SKM-1 (cell line): ENCODE results near the gene OOSP1.
"Not testable (repeated sequence)": the region's sequence is repeated elsewhere in the genome, so short reads cannot be mapped to it uniquely, and the experiment has no call there.

Source experiments
- DNase-seq: peaks from one replicate; lab custom pipeline; 2025; ENCODE audit not compliant: unreplicated experiment; lab: John Stamatoyannopoulos, UW

Gene OOSP1

DNA sequence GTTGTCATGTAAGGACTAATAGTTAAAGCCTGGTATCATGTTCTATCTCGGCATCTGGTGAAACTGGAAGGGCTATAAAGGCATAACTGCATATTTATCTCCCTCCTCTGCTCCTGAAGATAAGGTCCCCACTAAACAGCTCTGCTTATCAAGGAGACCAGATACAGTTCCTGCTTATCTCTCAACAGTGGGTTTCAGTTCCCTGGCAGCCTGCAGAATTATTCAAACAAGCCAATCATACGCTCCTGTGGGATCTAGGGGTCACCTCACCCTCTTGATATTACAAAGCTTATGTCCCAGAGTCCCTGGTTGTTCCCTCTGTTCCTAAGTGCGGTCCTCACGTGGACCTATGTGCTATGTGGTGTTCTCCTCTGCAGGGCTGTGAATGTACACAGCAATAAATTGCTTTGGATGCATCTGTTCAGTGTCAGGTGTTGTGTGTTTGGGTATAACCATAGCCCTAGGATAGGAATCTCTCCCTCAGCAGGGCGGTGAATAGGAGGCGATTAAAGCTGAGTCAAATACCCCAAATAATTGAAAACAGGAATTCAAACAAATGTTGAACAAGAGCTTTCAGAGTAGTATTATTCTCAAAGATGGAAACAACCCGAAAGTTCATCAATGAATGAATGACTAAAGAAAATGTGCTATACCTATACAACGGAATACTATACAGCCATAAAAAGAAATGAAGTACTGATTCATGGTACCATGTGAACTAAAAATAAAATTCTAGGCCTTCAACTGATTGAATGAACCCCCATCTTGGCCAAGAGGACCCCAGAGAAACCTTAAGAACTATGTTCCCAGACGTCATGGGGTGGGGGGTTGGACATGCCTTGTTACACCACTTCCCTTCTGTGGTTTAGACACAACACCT lies 22.5 kb downstream of the OOSP1 start:
- no peak for DNase-seq

- no peak for DNase-seq
These were observed 23.9 kb downstream of the OOSP1 start for GRCh38 chr11:59962107-59962482.

GRCh38 chr11:59963733-59964132 lies 25.5 kb downstream of the OOSP1 start, which contains the start of gene OOSP4A:
OOSP4A (plus strand) TSS chr11:59964033; CDS start chr11:59964033, 0 bp downstream.
- DNase-seq = no peak

DNA sequence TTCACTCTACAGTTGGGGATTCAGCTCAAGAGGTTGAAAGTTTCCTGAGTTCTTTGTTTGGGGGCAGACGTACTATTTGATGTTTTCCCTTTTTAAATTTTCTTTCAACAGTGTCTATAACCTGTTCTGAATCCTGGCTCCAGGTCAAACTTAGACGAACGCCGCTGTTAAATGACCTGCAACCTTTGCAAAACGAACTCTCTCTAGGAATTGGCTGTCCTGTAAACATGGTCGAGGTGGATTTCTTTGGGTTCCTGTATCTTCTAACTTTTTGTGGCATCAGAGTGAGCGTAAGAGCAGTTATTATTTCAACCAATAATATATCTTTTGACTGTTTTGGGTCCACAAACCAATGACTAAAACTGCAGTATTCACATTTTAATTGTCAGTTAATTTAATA lies 27.2 kb downstream of the OOSP1 start:
- no peak for DNase-seq

- no peak for DNase-seq
These were observed 28.0 kb downstream of the OOSP1 start for GRCh38 chr11:59966201-59966600.

DNA sequence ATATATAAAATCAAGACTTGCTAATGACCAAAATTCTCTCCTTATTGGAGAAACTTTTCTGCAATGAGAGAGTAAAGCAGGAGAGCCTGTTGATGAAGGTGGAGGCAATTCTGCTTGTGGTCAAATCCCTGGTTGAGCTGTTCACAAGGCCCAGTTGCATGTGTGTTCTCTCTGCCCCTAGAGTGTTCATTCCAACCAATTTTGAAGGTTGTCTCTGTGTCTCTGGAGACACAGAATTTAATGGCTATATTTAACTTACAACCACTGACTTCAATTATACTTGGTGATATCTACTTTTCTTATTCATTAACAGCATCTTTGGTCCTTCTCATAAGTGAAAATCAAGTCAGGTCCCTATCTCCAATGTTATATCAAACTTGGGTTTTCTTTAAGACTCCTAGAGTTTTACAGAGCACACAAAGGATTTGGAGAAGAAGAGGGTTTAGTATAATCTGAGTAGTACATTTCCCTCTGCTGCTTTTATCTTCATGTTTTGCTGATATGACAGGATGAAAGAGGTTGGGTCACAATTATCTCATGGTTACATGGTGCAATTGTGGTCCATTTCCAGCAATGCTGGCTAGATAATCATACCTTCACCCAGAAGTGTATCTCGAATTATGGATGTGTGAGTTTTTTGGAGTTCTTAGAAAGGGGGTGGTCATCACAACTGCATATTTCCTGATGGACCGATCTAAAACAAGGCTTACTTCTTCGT lies 29.6 kb downstream of the OOSP1 start:
- no peak for DNase-seq

GRCh38 chr11:59968395-59968783 lies 30.2 kb downstream of the OOSP1 start:
- no peak for DNase-seq

DNA sequence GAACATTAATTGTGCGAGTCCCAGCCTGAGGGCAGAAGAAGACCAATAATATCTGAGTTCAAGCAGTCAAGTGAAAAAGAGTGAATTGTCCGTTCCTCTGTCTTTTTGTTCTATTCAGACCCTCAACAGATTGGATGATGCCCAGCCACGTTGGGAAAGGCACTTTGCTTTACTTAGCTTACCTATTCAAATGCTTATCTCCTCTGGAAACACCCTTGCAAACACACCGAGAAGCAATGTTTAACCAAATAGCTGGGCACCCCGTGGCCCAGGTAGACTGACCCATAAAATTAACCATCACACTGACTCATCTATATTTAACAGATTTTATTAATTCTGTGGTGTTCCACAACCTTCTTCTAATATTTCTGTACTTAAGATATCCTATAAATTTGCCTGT lies 34.9 kb downstream of the OOSP1 start:
- no peak for DNase-seq

DNA sequence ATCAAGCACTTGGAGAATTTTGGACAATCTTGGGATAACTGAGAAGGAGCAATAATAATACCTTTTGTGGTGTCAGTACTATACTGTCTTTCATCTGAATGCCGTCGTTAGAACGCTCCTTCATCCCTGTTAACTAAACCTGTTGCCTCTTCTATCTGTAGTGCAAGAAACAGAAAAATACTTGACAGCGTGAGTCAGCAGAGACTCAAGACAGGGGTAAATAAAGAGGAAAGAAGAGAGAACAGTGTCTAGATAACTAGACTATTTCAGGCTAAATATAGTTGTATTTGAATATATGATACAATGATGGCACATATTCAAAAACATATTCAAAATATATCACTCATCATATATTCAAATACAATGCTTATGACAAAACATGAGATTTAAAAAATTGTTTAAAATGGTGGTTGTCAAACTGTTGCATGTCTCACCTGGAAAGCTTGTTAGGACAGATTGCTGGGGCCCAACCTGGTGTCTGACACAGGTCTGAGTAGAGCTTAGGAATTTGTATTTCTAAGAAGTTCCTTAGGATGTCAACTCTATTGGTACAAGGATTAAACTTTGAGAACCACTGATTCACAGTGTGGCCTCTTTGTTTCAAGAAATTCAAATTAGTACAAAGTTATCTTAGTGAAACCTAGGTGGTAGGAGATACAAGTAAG lies 43.0 kb downstream of the OOSP1 start:
- no peak for DNase-seq

DNA sequence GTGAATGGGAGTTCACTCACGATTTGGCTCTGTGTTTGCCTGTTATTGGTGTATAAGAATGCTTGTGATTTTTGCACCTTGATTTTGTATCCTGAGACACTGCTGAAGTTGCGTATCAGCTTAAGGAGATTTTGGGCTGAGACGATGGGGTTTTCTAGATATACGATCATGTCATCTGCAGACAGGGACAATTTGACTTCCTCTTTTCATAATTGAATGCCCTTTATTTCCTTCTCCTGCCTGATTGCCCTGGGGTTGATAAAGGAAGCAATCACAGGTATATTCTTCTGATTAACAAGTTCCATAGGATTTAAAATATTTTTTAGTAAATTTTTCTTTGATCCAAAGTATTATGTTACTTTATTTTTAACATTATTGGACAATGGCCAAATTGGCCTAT lies 43.8 kb downstream of the OOSP1 start:
- not testable (repeated sequence) for DNase-seq

- DNase-seq = no peak
These were observed 45.0 kb downstream of the OOSP1 start for GRCh38 chr11:59983212-59983611.

- DNase-seq = no peak
These were observed 46.1 kb downstream of the OOSP1 start for GRCh38 chr11:59984368-59984767.

GRCh38 chr11:59990421-59990820 lies 52.2 kb downstream of the OOSP1 start:
- no peak for DNase-seq

DNA sequence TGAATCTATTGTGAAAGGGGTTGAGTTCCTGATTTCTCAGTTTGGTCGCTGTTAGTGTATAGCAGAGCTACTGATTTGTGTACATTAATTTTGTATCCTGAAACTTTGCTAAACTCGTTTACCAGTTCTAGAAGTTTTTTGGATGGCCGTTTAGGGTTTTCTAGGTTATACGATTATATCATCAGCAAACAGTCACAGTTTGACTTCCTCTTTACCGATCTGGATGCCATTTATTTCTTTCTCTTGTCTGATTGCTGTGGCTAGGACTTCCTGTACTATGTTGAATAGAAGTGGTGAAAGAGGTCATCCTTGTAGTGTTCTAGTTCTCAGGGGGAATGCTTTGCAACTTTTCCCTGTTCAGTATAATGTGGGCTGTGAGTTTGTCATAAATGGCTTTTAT lies 54.2 kb downstream of the OOSP1 start:
- DNase-seq = no peak

- DNase-seq = no peak
These were observed 59.6 kb downstream of the OOSP1 start for GRCh38 chr11:59997800-59998199.

- no peak for DNase-seq
These were observed 61.5 kb downstream of the OOSP1 start for GRCh38 chr11:59999691-60000090.

- DNase-seq = no peak
These were observed 65.5 kb downstream of the OOSP1 start for GRCh38 chr11:60003729-60004128.

DNA sequence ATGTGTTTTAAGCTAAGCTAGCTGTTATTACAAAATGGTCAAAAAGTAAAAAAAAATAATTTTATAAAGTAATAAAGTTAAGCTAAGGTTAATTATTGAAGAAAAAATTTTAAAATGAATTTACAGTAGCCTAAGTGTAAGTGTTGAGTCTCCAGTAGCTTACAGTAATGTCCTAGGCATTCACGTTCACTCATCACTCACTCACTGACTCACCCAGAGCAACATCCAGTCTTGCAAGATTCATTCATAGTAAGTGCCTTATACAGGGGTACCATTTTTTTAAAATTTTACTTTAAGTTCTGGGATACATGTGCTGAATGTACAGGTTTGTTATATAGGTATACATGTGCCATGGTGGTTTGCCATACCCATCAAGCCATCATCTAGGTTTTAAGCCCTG lies 67.1 kb downstream of the OOSP1 start:
- DNase-seq = no peak
